NB4 (cell line): ENCODE measurements around the gene ASPDH.

Experiments
- DNase-seq: peaks from one replicate; pipeline ENCODE4 v3.0.0; 2010; ENCODE audit warnings: low read depth
- H3K4me3 ChIP-seq: one replicate; pipeline ENCODE4 v1.5.1; 2011; ENCODE audit warnings: mild to moderate bottlenecking, low read depth, low read length, moderate library complexity
- MYC ChIP-seq: IDR thresholded peaks from 2 replicates; pipeline ENCODE4 v1.6.1; 2011; ENCODE audit warnings: low read depth, low read length
- POLR2A ChIP-seq: IDR thresholded peaks from 2 replicates; pipeline ENCODE4 v1.6.1; 2011; ENCODE audit warnings: mild to moderate bottlenecking; ENCODE audit not compliant: insufficient read length; ENCODE audit errors: extremely low read depth
- TF ChIP-seq, protein P1 (sequence below): IDR thresholded peaks from one replicate; pipeline ENCODE4 v1.5.1; 2012; ENCODE audit warnings: low read depth, low read length
- TF ChIP-seq, protein P2 (sequence below): IDR thresholded peaks from 2 replicates; pipeline ENCODE4 v1.6.1; 2011; ENCODE audit warnings: low read depth, low read length

ASPDH gene

GRCh38 chr19:50512112-50512998 lies 1.4 kb downstream of the ASPDH start:
- DNase-seq, result no peak
- peak overlapping the region; percentile 73 for H3K4me3 ChIP-seq
- TF ChIP-seq, protein P1, sequence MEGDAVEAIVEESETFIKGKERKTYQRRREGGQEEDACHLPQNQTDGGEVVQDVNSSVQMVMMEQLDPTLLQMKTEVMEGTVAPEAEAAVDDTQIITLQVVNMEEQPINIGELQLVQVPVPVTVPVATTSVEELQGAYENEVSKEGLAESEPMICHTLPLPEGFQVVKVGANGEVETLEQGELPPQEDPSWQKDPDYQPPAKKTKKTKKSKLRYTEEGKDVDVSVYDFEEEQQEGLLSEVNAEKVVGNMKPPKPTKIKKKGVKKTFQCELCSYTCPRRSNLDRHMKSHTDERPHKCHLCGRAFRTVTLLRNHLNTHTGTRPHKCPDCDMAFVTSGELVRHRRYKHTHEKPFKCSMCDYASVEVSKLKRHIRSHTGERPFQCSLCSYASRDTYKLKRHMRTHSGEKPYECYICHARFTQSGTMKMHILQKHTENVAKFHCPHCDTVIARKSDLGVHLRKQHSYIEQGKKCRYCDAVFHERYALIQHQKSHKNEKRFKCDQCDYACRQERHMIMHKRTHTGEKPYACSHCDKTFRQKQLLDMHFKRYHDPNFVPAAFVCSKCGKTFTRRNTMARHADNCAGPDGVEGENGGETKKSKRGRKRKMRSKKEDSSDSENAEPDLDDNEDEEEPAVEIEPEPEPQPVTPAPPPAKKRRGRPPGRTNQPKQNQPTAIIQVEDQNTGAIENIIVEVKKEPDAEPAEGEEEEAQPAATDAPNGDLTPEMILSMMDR, result no peak
- no peak for TF ChIP-seq MYC
- TF ChIP-seq, protein P2, sequence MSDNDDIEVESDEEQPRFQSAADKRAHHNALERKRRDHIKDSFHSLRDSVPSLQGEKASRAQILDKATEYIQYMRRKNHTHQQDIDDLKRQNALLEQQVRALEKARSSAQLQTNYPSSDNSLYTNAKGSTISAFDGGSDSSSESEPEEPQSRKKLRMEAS, result no peak
- no peak for TF ChIP-seq POLR2A

DNA sequence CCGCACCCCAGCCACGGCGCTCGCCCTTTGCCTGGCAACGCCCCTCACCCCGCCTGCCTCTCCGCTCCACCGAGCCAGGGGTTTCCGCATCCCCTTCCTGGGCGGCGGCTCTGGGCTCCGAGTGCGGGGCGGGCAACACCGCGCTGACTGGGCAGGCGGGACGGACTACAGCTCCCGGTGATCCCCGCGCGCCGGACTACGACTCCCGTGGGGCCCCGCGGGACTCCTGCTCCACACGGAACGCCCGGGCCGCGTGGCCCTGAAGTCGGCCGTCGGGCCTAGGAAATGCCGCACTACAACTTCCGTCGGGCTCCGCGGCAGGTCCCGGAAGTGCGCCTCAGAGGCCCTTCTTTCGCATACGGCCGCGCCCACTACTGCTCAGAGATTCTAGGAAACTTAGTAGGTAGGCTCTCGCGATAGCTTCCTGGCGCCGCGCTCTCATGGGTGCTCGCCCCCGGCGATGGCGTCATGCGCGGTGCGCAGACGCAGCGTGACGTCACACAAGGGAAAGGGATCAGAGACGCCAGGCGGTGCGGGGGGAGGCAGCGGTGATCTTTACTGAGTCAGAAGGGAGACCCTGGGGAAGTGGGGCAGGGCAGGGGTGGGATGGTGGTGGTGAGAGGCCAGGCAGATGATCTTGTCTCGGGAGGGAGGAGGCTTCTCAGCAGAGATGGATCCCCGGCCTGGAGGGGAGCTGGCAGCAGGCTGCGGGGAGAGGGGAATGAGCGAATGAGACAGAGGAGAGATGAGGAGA lies 2.5 kb downstream of the ASPDH start, which contains the start of gene JOSD2:
Gene JOSD2 (minus strand): TSS at position 123 of the 754 bp plus-strand sequence. CDS start 760 bp downstream, outside the sequence.
- peak within 1 kb of the TSS; percentile 73 for H3K4me3 ChIP-seq
- DNase-seq, result peak; percentile 98
- TF ChIP-seq, protein P2, result peak; percentile 83
- TF ChIP-seq POLR2A, result peak; percentile 59
- TF ChIP-seq MYC, result peak; percentile 95
- TF ChIP-seq, protein P1, result no peak

DNA sequence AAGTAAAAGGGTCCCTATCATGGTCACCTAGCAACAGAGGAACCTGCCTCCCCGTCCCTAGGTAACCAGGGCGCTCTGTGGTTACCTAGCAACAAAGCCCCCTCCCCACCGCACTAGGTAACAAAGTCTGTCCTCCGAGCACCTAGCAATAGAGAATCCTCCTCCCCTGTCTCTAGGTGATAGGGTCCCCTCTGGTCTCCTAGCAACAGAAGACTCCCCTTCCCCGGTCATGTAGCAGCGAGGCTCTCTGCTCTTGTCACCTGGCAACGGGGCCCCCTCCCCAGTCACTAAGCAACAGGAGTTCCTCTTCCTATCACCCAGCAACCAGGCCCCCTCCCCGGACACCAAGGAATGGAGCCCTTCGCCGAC lies 3.0 kb downstream of the ASPDH start:
- no peak for DNase-seq
- peak overlapping the region; percentile 57 for H3K4me3 ChIP-seq
- TF ChIP-seq MYC (no peak), POLR2A (no peak)

DNA sequence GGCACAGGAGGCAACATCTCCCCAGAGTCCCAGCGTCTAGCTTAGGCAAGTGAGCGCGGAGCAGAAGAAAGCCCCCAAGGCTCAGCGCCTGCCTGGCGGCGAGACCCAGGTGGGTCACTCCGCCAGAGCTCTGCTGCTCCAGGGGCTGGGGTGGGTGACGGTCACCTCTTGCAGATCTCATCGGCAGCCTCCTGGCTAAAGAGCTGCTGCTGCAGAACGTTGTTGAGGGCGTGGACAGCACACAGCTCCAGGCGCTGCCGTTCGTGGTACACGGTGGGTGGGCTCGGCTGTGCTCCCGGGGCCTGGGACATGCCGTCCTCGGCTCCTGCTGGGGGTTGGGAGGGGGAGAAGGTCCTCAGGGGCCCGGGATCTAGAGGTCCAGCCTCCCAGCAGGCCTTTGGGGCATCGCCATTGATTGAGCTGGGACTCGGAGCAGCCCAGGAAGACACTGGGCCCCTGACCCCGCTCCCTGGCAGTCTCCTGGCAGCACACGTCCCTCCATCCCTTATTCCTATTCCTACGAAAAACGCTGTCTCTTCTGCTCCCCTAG lies 3.5 kb downstream of the ASPDH start:
- no peak for DNase-seq
- H3K4me3 ChIP-seq, result peak overlapping the region; percentile 57
- TF ChIP-seq, protein P1, result no peak
- TF ChIP-seq MYC (no peak), POLR2A (no peak)
- TF ChIP-seq, protein P2, result no peak

DNA sequence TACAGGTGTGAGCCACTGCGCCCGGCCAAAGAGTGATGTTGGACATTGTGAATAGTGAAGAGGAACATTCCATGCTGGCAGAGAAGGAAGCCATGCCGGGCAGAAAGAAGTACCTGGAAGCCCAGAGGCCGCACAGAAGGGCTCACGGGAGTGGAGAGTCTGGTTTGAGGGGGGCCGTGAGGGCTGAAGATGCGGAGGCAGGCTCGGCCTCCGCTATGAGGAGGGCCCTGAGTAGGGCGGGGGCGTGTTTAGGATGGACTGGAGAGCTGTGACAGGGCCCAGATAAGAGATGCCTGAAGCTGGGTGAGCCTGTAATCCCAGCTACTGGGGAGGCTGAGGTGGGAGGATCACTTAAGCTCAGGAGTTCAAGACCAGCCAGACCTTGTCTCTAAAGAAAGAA lies 4.3 kb downstream of the ASPDH start:
- TF ChIP-seq, protein P2, result no peak
- TF ChIP-seq, protein P1, result no peak
- TF ChIP-seq MYC, result no peak

DNA sequence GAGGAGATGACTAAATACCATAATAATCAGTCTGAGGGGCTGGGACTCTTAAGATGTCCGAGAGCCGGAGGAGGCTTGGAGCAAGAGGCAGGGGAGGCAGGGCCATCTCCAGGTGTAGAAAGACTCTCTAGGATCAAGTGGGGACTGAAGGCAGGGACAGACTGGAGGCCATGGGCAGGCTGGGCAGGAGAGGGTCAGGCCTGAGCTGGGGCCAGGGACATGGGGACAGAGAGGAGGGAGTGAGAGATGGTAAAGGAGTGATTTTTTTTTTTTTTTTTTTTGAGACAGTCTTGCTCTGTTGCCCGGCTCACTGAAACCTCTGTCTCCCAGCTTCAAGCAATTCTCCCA lies 4.9 kb downstream of the ASPDH start:
- H3K4me3 ChIP-seq, result no peak overlapping the region
- TF ChIP-seq, protein P1, result no peak
- TF ChIP-seq MYC, result no peak
- no peak for TF ChIP-seq POLR2A
- DNase-seq, result no peak

More for the DNA sequence above, 4.3 kb downstream of the ASPDH start:
- H3K4me3 ChIP-seq, result no peak overlapping the region
- DNase-seq, result no peak
